HL-60/S4 treated with phorbol 12-myristate 13-acetate at 8.2 ng/mL for 4 days and 3 days (cell line): ENCODE data around the gene CFAP73.

Experiments
- in situ Hi-C: fragments of 300-500 bp; cut with MboI; formaldehyde crosslinking; loops from 2 replicates; pipeline ENCODE4 v1.15.0; 2022; ENCODE audit warnings: low sequenced_read_pairs

Gene CFAP73

DNA sequence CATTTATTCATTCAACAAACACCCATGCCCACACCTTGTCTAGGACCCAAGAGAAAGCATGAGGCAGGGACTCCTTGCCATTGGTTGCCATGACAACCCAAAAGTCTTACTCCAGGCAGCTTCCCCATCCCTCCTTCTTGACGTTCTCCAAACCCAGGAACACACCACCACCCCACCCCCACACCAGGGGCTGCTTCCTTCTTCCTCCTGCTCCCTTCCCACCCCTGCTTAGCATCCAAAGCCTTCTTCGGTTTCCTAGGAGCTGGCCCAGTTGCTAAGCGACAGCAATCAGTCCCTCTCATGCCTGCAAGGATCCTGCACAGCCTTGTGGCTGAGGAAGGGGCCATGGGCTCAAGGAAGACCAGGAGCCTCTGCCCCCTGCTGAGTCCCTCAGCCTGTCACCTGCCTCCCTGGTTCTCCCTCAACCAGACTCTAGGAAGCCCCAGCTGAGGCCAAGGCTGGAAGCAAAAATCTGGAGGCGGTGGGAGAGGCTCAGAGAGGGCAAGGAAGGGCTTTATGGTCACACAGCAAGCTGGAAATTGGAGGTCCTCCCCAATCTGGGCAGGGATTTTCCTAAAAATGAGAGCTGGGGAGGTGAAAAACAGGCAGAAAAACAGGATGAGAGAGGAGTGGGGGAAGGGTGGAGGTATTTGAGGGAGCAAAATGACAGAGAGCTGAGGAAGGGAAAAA is 29.4 kb upstream of the CFAP73 start:
- in situ Hi-C loops: no loop called here

DNA sequence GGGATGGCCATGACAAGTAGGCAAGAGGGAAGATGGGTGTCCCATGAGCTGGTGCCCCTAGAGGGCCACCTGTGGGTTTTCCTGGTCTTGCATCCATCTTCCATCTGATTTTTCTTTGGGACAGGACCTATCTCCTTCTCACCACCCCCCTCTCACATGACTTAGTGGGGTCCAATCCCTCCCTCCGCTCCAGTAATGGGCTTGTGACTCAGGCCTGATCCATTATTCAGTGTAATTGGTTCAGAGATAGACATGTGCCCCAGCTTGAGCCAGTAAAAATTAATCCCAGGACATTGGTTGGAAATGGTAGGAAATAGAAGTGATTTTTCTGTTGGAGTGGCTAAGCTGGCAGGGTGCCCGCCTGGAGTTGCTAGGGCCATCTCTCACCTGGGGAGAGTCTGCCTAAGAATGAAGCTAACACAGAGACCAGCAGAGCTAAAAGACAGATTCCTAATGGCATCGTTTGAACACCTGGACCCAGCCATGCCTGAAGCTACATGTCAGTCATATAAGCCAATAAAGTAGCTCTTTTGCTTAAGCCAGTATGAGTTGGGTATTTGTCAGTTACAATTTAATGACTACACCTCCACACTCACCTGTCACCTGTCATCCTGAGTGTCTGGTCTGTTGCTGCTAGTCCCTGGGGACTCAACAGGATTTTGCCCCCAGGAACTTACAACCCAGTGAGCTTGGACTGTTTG is 28.7 kb upstream of the CFAP73 start:
- in situ Hi-C loops: no loop called here

DNA sequence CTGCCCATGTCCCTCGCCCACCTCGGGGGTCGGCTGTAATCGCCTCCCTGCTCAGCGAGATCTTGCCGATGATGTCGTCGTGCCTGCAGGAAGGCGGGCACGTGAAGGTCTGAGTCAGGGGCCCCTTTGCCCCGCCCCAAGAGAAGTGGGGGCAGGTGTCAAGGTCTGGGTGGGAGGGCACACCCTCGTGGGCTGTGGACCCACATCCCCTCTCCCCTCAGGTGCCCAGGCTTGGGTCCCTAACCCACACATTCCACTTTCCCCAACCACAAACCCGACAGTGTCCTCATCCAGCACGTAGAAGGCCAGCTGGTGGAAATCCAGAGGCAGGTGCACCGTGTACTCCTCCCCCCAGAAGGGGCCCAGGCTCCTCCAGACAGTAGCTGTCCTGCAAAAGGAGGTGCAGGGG is 21.7 kb upstream of the CFAP73 start:
- in situ Hi-C loops: no loop called here

DNA sequence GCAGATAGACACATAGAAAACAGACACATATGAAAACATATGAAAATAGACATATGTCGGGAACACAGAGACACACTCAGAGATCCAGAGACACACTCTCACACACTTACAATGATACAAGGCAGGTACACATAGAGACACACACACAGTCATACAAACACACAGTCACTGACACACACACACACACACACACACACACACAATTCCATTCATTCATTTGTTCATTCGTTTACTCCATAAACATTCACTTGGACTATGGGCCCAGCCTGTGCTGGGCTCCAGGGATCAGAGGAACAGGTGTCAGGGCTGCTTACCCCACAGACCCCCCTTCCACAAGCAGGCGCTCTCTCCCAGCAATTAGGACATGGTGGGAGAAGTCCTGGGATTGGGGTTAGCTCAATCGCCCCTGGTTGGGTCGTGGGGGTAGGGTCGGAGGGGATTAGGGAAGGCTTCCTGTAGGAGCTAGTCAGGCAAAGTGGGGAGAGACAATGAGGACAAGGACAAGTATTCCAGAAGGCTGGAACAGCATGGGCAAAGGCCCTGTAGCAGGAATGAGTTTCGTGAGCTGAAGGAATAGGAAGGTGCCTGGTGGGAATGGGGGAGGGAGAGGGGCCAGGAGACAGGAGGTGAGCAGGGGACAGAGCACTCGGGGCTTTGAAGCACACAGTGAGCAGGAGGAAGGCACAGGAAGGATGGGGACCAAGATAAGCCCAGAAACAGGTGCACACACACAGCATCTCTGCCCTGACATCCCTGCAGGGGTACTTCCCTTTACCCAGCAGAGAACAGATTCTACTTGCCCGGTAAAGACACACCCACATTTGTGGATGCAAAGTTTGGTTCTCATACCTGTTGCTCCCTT is 20.5 kb upstream of the CFAP73 start:
- in situ Hi-C loops: no loop called here

DNA sequence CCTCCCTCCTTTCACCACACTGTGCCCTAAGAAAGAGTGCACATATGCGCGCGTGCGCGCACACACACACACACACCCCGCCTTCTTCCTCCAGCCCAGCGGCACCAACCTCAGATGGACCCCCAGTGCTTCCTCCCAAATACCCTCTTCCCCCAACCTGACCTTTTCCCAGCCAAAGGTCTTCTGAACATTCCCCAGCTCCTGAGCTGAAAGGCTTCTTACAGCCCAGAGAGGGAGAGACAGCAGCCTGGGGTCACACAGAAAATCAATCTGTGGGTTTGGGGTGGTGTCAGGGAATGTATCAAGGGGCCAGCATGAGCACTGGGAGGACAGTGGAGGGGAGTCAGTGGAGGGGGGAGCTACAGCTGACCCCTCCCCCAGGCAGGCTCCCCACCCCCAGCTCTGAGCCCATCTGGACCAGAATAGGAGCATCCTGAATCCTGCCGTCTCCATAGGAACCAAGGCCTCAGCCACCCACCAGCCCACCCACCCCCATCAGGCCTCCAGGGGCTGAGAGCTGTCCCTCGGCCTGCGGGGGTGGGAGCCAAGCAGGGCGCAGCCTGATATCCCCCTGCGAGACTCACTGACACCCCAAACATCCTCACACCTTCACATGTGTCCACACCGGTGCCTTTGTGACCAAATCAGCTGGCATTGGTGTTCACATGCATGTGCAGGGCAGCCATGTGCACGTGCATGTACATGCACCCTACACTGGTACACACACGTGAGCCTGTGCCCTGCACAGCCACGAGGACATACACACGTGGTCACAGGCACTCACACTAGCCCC is 19.7 kb upstream of the CFAP73 start:
- in situ Hi-C loops: no loop called here

DNA sequence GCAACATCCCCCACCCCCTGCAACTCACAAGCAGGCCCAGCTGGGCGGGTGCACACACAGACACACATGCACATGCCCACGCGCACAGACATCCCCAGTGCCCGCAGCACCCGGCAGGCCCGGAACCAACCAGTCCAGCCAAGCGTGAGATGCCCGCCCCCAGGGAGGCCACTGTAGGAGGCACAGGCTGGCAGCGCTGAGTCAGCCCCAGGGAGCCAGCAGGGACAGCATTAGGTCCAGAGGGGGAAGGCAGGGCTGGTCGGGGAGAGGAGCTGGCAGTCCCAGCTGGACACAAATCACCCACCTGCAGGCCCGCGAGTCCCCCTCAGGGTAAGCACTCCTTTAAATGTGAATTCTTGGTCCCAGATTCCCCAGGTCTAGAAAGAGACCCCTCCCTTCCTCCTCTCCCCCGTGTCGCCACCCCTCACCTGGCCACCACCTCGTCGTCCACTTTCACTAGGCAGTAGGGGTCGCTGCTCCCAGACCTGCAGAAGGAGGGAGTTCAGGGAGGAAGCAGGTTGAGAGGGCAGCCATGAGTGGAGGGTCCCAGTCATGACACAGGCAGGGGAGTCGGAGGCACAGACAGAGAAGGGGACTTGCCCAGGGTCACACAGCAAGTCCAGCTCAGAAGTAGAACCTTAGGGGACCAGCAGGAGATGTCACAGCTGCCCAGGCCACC is 18.9 kb upstream of the CFAP73 start:
- in situ Hi-C loops: no loop called here

DNA sequence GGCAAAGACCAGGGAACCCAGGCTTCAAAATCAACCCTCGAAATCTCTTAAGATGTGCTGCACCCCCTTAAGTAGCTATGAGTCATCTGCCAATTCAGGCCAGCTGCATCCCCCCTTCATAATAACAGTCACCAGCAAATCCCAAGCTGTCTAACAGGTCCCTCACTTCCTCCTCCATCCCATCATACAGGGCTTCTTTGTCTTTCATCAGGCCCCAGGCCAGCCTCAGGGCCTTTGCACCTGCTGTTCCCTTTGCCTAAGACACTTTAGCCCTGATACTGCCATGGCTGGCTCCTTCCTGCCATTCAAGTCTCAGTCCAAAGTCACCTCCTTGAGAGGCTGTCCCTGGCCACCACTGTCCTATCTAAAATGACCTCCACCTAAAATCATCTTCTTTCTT is 18.0 kb upstream of the CFAP73 start:
- in situ Hi-C loops: no loop called here

DNA sequence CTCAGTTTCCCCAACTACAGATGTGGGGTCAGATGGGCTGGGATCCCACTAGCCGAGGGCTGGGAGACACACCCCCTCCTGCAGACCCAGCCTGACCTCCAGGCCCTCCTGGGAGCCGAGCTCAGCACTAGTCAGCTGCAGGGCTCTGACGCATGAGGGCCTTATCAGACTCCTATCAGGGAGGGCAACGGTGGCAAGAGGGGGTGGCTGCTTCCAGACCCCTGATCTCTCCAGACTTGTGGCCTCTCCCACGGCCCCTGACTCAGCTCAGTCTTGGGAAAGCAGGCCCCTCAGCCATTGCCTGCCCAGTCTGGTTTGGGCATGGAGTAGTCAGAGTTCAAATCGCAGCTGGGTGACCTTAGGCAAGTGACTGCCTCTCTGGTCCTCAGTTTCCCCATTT is 16.5 kb upstream of the CFAP73 start:
- in situ Hi-C loops: no loop called here

DNA sequence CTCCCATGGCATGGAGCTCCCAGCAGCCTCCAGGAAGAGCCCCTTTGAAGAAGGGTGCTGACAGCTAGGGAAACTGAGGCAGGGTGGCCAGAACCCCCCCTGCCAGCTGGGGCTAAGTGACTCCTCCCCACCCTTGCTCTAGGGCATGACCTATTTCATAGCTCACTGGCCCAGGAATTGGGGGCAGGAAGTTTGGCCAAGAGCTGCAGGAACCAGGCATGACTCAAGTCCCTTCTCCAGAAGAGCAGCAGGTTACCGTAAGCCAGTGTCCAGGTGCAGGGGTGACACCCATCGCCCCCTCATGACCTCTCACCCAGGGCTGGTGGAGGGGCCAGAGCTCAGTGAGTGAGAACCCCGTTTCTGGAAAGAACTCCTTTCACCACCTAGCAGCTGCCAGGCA is 15.9 kb upstream of the CFAP73 start:
- in situ Hi-C loops: no loop called here

DNA sequence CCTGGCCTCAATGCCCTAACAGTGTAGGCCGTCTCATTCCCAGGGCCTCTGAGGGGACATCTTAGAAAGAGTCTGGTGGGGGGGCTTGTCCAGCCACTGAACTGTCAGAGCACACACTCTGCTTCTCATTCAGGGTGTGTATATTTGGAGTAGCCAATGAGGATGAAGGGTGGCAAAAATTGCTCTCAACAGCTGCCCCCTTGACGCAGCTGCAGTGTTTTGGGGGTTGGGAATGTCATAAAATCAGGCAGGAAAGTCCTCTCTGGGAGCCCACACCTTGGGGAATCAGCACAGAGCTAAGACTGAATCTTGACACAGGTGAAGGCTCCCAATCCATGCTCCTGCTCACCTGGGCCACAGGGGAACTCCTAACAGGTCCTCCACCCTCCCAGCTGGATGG is 15.5 kb upstream of the CFAP73 start:
- in situ Hi-C loops: no loop called here

DNA sequence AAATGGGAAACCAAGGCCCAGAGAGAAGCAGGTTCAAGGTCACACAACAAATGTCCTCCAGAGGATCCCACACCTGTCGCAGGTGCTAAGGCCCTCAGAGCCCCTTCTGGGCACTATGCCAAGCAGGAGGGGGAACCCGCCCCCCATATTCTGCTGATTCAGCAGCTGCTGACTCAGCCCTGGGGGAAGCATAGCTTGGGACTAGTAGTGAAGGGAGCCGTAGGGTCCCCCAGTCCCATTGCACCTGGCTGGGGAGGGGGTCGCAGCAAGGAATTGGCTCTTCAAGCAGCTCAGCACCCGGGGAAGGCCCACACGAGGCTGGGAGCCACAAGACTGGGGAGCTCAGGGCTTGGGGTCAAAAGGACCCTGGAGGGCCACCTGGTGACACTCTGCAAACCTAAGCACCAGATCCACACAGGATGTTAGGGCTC is 15.0 kb upstream of the CFAP73 start:
- in situ Hi-C loops: no loop called here

DNA sequence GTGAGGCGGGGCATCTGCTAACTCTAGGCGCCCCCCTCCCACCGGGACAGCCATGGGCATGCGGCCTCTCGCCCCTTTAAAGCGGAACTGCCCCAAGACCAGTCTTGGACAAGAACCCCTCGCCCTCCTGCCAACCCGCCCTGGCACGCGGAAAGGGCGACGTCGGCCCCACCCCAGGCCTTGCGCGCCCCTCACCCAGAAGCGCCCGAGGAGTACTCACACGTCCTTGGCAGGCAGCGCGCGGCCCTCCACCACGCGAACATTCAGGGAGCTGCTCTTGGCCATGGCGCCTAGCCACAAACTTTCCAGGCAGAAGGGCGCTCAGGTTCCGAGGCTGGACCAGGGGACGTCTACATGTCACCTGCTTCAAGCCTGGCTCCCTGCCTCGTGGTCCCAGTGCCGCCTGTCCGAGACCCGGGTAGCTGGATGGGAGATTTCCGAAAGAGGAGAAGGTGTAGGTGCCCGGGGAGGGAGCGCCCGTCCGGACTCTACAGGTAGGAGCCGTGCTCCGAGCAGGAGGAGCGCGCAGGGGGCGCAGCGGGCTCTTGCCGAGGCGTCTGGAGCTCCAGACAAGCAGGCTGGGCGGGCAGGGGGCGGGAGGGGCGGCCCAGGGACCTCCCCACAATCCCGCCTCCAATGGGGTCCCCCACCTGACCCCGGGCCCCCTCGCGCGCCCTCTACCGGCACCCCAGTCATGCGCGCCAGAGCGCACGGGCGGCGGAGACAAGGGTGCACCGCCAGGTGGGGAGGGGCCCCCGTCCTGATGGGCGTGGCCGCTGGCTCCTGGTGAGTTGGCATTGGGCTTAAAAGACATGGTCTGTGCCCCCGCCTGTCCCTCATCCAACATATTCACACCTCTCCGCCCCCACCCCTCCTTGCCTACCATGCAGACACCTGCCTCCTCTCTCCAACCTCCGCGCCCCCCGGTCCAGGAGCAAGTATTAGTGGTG is 14.1 kb upstream of the CFAP73 start, which contains the start of gene RASAL1:
Gene RASAL1 (minus strand): TSS at position 584 of the 950 bp plus-strand sequence. CDS start 299 bp downstream, at position 285.
- in situ Hi-C loops: no loop called here

DNA sequence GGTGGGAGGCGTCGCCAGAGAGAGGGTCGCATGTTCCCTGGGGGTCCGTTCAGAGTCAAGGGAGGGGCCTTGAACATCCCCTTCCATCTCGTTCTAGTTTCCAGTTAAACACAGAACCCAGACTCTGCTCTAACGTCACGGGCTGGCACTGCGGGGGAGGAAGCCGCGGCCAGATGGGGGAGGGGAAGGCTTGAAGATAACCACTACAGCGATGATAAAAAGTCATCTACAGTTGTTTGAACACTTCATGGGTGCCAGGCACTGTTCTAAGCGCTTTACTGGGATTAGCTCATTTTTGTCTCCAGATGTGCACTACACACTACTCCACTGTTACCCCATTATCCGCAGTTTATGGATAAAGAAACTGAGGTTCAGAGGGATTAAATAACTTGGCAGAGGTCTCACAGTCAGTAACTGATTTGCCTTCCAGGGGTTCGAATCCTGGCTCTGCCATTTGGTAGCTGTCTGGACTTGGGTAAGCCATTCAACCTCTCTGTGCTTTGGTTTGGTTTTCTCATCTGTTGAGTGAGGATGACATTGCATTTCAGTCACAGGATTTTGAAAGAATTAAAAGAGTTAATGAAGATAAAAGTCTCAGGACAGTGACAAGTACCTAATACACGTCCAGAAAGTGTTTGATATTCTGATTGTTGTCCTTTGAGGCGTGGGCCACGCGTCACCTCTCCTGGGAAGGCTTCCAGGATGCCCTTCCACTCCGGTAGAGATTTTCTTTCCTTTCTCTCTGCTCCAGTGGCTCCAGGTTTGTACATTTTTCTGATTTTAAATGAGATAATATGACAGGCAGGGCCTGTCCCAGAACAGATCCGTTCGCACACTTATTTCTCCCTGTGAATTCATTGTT is 13.2 kb upstream of the CFAP73 start:
- in situ Hi-C loops: no loop called here

DNA sequence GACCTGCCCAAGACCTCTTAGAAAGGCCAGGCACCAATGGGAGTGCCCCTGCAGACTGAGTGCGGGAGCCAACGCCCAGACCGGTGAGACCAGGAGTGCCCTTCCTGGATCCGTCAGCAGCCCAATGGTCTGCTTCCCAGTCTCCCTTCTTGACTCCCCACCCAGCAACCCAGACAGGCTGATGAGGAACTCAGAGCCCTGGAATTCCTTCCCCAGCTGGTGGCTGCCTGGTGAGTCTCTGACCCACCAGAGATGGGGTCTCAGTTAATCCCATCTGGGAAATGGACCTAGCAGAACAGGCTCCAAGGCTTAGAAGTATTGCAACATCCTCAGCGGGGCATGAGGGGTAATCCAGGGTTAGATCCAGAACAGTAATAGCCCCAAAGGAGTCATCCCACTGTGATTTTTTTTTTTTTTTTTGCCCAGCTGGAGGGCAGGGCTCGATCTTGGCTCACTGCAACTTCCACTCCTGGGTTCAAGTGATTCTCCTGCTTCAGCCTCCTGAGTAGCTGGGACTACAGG is 12.5 kb upstream of the CFAP73 start:
- in situ Hi-C loops: no loop called here

DNA sequence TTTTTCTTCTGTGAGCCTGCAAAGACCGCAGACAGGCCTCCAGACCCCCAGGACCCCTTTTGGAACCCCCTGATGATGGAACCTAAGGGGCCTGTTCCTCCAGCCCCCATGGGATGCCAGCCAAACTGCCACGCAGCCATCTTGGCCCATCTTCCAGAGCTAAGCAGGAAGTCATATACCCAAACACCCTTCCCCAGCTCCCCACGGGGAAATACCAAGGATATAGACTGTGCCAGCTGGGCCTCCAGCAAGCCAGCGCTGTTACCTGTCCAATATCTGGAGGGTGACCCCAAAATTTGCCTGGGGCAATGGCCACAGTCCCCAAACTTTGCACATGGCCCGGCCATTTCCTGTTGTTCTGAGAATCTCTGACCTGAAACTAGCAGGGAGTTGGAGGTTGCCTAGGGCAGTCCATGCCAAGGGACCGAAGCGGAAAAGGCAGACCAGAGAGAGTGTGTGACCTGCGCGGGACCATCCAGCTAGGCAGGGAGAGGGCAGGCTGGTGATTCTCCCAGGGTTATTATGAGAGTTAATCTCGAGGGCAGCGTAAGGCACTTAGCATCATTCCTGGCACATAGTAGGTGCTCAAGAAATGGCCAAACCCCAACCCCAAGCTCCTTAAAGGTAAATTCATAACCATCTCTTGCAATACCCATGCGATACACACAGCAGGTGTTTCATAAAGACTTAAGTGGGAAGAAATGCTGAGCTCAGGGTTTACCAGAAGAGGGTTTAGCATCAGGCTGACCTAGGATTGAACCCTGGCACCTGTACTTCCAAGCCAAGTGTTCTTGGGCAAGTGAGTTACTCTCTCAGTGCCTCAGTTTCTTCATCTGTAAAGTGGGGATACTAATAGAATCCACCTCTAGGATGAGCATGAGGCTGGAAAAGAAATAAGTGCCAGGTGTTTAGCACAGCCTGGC is 11.4 kb upstream of the CFAP73 start:
- in situ Hi-C loops: no loop called here

DNA sequence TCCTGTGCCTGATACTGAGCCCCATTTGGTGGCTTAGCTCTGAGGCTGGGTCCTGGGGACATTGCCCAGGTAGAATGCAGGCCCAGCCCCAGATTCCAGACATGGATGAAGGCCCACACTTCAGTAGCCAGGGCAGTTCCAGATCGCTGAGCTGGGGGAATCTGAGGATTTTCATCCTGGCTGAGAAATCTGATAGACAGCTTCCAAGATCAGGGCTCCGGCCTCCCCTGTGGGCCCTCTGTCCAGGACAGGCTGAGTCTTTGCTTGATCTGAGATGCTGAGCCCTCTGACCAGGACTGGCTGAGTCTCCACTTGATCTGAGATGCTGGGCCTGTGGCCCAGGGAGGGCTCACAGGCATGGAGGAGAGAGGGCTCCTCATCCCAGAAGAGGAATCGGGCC is 10.7 kb upstream of the CFAP73 start:
- in situ Hi-C loops: no loop called here

DNA sequence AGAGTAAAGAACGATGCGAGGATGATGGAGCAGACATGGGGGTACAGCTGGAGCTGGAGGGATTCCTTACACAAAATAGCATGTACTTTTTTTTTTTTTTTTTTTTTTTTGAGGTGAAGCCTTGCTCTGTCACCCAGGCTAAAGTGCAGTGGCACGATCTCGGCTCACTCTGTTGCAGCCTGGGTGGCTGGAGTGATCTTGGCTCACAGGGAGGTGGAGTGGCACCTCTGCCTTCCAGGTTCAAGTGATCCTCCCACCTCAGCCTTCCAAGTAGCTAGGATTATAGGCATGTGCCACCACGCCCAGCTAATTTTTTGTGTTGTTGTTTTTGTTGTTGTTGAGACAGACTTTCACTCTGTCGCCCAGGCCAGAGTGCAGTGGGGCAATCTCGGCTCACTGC is 8.8 kb upstream of the CFAP73 start:
- in situ Hi-C loops: no loop called here
